Measurements from ENCODE around the gene PDLIM7.

Gene PDLIM7

GRCh38 chr5:177433658-177434217 lies 63.7 kb downstream of the PDLIM7 start:
- H3K4me3 Mint-ChIP-seq, result no peak overlapping the region
- H3K27ac Mint-ChIP-seq, result no peak overlapping the region
- H3K27me3 Mint-ChIP-seq, result no peaks in the 10 kb centered on the region
- H3K4me1 Mint-ChIP-seq (ENCODE audit: low read depth), result peaks cover 63% of the 10 kb centered on the region
- intact Hi-C loops (cut with micrococcal nuclease), result no loop called here
- no peaks in the 10 kb centered on the region for H3K9me3 Mint-ChIP-seq
- peaks cover 91% of the 10 kb centered on the region for H3K36me3 Mint-ChIP-seq (ENCODE audit: low read depth)
